ENCODE data around the gene RUNX3.

The RUNX3 gene

GRCh38 chr1:24929398-24930259 lies 447 bp downstream of the RUNX3 start:
- peak; percentile 68 for DNase-seq (ENCODE audit: low spot score)

- no peak for DNase-seq (ENCODE audit: low spot score)
Measured at GRCh38 chr1:24928689-24929397, 1.2 kb downstream of the RUNX3 start.

DNA sequence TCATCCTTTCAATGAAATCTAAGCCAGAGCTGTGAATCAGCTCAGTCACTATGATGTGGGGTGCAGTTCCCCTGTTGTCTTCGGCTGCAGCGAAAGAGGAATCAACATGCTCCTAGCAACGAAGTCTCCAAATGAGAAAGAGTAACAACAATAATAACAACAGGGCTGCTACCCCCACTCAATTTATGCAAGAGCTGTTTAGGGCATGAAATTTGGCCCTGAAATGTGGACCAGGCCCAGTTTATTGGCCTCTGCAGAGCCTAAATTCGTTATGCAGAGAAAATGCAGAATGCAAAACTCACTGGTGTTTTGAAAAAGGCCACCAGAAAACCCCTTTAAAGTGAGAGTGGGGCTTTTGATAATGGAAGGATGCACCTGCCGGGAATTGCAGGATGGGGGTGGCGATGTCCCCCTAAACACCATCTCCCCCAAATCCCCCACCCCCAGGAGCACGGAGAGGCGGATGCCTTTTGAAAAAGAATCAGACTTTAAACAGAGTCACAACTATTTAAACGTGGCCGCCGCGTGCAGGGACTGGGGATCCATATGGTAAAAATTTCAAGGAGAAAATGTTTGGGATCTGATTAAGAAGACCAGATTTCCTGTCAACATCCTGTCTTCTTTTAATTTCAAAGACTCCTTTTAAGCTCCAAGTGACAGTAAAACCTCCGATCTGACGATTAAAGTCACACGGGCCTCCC lies 1.9 kb downstream of the RUNX3 start:
- no peak for DNase-seq (ENCODE audit: low spot score)

DNA sequence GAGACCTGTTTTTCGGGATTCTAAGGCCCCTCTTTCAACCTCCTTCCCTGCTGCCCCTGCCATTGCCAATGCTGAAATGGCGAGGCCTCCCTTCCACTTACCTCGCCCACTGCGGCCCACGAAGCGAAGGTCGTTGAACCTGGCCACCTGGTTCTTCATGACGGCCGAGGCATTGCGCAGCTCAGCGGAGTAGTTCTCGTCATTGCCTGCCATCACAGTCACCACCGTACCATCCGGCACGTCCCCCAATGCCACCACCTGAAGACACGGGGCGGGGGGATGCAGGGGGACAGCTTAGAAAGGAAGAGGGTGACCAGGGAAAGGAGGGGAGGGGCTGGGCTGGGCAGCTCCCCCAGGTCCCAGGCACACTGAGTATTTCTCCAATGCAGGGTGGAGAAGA lies 2.6 kb downstream of the RUNX3 start:
- DNase-seq (ENCODE audit: low spot score), result no peak

- DNase-seq (ENCODE audit: low spot score), result no peak
Measured at GRCh38 chr1:24926563-24927249, 3.4 kb downstream of the RUNX3 start.

GRCh38 chr1:24925963-24926362 lies 4.1 kb downstream of the RUNX3 start:
- DNase-seq (ENCODE audit: low spot score), result no peak

- DNase-seq (ENCODE audit: low spot score), result no peak
Measured at GRCh38 chr1:24925082-24925779, 4.8 kb downstream of the RUNX3 start.

DNA sequence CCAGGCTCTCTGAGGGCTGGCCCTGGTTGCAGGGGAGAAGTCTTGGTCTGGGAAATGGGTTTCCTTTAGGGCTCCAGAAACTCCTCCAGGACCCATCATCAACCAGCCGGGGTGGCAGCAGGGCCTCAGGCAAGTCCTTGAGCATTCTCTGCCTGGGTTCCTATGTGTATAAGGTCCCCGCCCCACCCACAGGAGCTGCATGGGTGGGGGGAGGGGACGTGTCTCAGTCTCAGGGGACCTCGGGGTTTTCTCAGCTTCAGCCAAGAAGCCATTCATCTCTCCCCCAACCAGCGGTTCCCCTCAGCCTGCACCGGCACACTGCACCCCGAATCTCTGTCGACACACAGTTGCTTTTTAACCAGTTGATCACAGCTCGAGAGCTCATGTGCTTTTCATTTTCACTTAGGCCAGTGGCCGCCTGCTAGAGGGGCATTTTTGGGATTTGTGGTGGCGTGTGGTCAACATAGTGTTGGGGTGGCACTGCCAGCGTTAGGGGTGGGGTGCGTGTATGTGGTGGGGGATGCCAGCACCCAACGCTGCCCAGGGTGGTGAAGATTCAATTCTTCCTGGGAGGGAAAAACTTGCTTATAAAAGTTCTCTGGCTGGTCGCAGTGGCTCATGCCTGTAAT lies 6.5 kb downstream of the RUNX3 start:
- DNase-seq (ENCODE audit: low spot score), result no peak

DNA sequence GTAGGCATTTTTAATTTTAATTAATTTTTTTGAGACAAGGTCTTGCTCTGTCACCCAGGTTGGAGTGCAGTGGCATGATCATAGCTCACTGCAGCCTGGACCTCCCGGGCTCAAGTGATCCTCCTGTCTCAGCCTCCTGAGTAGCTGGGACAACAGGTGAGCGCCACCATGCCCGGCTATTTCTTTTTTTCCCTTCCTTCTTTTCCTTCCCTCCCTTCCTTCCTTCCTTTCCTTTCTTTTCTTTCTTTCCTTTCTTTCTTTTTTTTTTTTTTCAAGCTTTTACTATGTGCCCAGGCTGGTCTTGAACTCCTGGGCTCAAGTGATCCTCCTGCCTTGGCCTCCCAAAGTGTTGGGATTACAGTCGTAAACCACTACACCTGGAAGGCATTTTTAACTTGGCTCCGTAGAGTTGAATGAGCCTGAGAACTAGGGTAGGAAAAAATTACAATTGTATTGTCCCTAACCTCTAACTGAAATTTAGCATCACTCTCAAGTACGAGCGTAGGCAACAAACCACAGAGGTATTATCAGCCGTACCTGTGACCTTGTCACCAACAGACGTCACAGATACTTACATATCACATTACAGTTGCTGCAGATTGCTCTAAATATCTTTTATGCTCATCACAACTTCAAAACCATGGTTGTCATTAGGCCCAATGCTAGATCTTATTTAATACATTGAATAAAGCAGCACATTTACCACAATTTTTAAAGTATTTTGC lies 8.0 kb downstream of the RUNX3 start:
- no peak for DNase-seq (ENCODE audit: low spot score)

- DNase-seq (ENCODE audit: low spot score), result no peak
Measured at GRCh38 chr1:24921412-24921811, 8.7 kb downstream of the RUNX3 start.

GRCh38 chr1:24920533-24920925 lies 9.5 kb downstream of the RUNX3 start:
- no peak for DNase-seq (ENCODE audit: low spot score)

- no peak for DNase-seq (ENCODE audit: low spot score)
Measured at GRCh38 chr1:24919791-24920532, 10.1 kb downstream of the RUNX3 start.

- DNase-seq (ENCODE audit: low spot score), result no peak
Measured at GRCh38 chr1:24918995-24919605, 11.0 kb downstream of the RUNX3 start.

DNA sequence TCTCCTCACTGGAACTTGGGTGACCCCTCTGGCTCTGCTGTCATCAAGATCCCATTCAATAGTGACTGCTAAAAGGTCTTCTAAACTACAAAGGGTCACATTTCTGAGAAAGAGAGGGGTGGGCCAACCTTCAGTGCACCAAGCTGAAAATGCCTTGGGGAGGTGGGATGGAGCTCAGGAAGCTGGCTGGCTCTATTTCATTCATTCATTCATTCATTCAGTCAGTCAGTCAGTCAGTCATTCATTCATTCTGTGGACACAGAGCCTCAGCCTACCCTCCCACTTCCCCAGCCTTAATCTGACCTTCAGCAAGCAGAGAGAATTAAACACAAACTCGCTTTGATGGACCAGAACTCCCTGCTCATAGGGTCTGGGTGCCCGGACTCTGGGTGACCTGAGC lies 11.7 kb downstream of the RUNX3 start:
- DNase-seq (ENCODE audit: low spot score), result no peak

GRCh38 chr1:24917327-24918074 lies 12.6 kb downstream of the RUNX3 start:
- DNase-seq (ENCODE audit: low spot score), result no peak

DNA sequence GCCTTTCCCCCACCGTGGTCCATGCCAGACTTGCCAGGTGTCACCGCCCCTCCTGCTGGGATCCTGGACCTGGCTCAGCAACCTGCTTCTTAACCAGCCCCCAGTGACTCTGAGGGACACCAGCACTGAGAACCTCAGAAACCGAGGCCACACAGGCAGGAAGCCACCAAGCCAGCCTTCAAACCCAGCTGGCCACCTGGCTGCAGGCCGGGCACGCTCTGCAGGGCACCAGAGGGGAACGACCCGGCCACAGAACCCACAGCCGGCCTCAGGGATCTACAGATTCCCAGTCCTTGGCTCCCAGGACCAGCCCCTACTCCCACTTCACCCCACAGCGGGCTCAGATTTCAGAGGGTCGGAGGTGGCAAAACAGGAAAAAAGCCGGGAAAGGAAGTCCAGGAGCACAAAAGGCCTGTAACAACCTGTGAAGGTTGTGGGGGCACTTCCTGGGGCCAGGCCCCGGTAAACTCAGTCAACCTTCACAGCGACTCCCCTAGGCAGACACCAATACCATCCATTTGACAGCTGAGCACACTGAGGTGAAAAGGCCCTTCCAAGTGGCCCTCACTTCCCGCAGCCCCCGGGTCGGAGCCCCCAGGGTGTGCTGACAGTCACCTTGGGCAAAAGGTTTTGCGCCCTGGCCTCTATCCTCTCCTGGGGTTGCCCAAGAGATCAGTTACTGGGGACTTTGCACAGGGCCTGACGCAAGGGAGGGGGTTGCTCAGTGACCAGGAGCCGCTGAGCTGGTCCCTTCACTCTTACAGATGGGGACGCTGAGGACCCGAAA lies 14.1 kb downstream of the RUNX3 start:
- no peak for DNase-seq (ENCODE audit: low spot score)

DNA sequence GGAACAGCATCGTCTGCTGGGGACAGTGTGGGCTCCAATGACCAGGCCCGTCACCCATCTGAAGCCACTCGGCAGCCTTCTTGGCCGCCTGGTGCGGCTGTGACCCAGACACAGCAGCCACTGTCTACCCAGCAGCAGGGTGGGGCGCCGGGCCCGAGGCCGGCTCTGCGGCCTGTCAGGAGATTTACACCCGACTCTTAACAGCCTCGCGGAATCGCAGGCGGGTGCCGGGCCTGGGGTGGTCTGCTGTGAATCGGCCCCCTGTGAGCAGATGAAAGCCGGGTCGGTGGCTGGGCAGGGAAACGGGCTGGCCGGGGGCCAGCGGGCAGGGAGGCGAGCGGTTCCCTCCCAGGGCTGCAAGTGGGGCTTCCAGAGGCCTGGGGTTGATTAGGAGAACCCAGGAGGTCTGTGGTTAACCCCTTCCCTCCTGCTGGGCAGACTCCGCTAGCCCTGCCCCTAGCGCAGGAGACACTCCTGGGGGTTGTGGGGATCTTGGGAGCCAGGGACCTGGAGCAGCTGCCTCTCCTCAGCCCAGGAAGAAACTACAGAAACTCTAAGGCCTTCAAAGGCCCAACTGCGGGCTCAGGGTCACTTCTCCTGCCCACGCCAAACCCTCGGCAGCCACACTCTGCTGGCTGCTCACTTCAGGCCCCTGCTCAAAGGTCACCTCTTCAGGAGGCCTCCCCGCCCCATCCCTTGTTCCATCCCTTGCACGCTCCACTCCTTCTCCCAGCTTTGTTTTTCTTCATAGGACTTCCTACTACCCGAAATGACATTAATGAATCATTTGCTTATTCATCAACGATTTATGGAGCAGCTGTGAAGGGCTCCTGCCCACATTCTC lies 15.6 kb downstream of the RUNX3 start:
- DNase-seq (ENCODE audit: low spot score), result no peak

All from D341Med (cell line).